MCF 10A (cell line): Measurements from ENCODE around the gene DQX1. TPM values are rescaled to one million over a fixed set of nuclear protein-coding genes. Genes with fewer than 3 reads are reported as not detected.
A peak's percentile ranks its signal among the peaks of the same experiment; 100 is the strongest.

ENCODE experiments used
- BruUV-seq: library from RNA; stranded (reverse); fragments of 400-500 nt; replicated peaks from 2 replicates; lab custom pipeline; 2021; lab: Mats Ljungman, UMichigan
- CTCF ChIA-PET: fragments of 300-600 bp; sonication (Branson Sonifier 250); formaldehyde crosslinking; extraction: SDS; loops from one replicate; lab custom pipeline; 2021; ENCODE audit warnings: antibody characterized with exemption, inconsistent platforms; lab: Yijun Ruan, JAX
- POLR2A ChIA-PET: fragments of 300-600, 350-650 bp; sonication (Branson Sonifier 250); formaldehyde crosslinking; extraction: SDS; loops from one replicate; lab custom pipeline; 2020; ENCODE audit warnings: antibody characterized with exemption, inconsistent platforms; lab: Yijun Ruan, JAX
- DNase-seq: peaks from one replicate; pipeline ENCODE4 v3.0.0-alpha.2; 2018; ENCODE audit not compliant: unreplicated experiment
- H3K27ac Mint-ChIP-seq: one replicate; pipeline ENCODE4 v1.8.0; 2022; ENCODE audit warnings: mild to moderate bottlenecking, low read depth, mixed read lengths; ENCODE audit not compliant: unreplicated experiment
- H3K27me3 Mint-ChIP-seq: one replicate; pipeline ENCODE4 v1.8.0; 2022; ENCODE audit warnings: mixed read lengths; ENCODE audit not compliant: insufficient read depth, unreplicated experiment
- H3K36me3 Mint-ChIP-seq: one replicate; pipeline ENCODE4 v1.8.0; 2022; ENCODE audit warnings: mild to moderate bottlenecking, moderate library complexity, mixed read lengths; ENCODE audit not compliant: insufficient read depth, unreplicated experiment
- H3K4me1 Mint-ChIP-seq: one replicate; pipeline ENCODE4 v1.8.0; 2022; ENCODE audit warnings: mixed read lengths; ENCODE audit not compliant: insufficient read depth, unreplicated experiment
- H3K4me3 Mint-ChIP-seq: one replicate; pipeline ENCODE4 v1.8.0; 2022; ENCODE audit warnings: mild to moderate bottlenecking, moderate library complexity, mixed read lengths; ENCODE audit not compliant: unreplicated experiment
- H3K9me3 Mint-ChIP-seq: one replicate; pipeline ENCODE4 v1.8.0; 2022; ENCODE audit warnings: mixed read lengths; ENCODE audit not compliant: unreplicated experiment
- intact Hi-C: fragments of 100-400 bp; cut with micrococcal nuclease; formaldehyde crosslinking; loops from 2 replicates; pipeline ENCODE4 v1.14.1; 2022
- total RNA-seq: library from RNA; stranded (reverse); gene quantifications from 2 replicates; pipeline ENCODE4 v1.2.3, GENCODE V29; 2022
- TF ChIP-seq, protein P1 (sequence below): fragments of 200-600 bp; IDR thresholded peaks from one replicate; pipeline ENCODE4 v1.8.0; 2022; ENCODE audit warnings: antibody characterized with exemption, mild to moderate bottlenecking; ENCODE audit not compliant: unreplicated experiment

Gene DQX1
- total RNA-seq, 1 experiment from 2014 or later: 4.3 TPM

DNA sequence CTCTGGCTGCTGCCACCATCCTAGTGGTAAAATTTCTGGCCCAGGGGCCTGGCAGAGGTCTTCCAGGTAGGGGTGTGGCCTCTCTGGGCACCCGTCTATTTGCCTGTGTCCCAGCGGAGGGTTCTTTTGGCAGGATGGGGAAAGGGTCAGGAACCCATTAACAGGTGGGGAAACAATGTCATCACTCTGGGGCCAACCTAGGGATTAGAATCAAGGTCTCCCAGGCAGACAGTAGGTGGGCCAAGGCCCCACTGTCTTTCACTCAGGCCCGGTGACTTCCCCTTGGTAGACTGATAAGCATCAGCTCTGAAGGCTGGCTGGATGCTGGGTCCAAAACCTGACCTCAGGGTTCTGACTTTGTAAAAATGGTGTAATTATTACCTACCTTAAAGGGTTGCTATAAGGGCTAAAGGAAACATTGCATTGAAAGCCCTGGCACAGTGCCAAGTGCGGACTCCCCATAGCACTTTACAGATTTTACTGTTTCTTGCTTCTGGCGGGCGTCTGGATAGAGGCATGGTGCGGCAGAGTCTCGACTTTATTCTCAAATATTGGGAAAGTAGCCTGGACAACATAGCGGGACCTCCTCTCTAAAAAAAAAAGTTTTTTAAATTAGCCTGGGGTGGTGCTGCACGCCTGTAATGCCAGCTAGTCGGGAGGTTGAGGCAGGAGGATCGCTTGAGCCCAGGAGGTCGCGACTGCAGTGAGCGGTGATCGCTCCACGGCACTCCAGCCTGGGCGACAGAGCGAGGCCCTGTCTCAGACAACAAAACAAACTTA is 28.8 kb downstream of the DQX1 start:
- H3K36me3 Mint-ChIP-seq: peaks cover 13% of the 10 kb centered on the region
- no TSS peak for BruUV-seq
- peaks cover 16% of the 10 kb centered on the region for H3K27me3 Mint-ChIP-seq
- H3K9me3 Mint-ChIP-seq: no peaks in the 10 kb centered on the region
- ChIA-PET POLR2A (interaction anchor here (0.9 to 1.9 kb wide), 3 partner anchors 10 to 90 kb away, joined by 3 to 9 read pairs (median 4); partner anchors contain the start of genes CCDC142, PCGF1 and TTC31), CTCF (interaction anchor here (0.8 to 1.5 kb wide), 3 partner anchors 11 to 91 kb away, joined by 3 to 5 read pairs (median 3); partner anchors contain the start of genes CCDC142 and TTC31)
- intact Hi-C loops: no loop called here
- H3K4me3 Mint-ChIP-seq: peak overlapping the region; percentile 51
- TF ChIP-seq, protein P1, sequence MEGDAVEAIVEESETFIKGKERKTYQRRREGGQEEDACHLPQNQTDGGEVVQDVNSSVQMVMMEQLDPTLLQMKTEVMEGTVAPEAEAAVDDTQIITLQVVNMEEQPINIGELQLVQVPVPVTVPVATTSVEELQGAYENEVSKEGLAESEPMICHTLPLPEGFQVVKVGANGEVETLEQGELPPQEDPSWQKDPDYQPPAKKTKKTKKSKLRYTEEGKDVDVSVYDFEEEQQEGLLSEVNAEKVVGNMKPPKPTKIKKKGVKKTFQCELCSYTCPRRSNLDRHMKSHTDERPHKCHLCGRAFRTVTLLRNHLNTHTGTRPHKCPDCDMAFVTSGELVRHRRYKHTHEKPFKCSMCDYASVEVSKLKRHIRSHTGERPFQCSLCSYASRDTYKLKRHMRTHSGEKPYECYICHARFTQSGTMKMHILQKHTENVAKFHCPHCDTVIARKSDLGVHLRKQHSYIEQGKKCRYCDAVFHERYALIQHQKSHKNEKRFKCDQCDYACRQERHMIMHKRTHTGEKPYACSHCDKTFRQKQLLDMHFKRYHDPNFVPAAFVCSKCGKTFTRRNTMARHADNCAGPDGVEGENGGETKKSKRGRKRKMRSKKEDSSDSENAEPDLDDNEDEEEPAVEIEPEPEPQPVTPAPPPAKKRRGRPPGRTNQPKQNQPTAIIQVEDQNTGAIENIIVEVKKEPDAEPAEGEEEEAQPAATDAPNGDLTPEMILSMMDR: no peak
- H3K4me1 Mint-ChIP-seq: peaks cover 11% of the 10 kb centered on the region
- DNase-seq: no peak
- H3K27ac Mint-ChIP-seq: no peak overlapping the region

DNA sequence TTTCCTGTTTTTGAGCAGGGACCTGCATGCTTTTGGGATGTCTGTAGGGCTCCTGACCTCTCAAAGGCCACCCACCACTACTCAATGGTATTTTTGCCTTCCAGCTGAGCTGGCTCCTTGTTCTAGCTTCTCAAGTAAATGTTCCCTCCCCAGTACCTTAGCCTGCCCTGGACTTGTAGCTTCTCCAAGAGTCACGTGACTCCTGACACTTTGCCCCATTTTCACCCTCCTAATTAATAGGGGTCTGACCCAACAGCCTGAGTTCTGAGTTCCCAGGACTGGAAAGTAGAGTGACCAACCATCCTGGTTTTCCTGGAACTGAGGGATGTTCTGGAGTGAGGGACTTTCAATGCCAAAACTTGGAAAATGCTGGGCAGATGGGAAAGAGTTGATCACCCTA is 30.6 kb downstream of the DQX1 start:
- TF ChIP-seq, protein P1: no peak
- Mint-ChIP-seq H3K4me1 (peaks cover 11% of the 10 kb centered on the region), H3K9me3 (no peaks in the 10 kb centered on the region), H3K36me3 (peaks cover 13% of the 10 kb centered on the region), H3K27me3 (peaks cover 16% of the 10 kb centered on the region), H3K4me3 (no peak overlapping the region), H3K27ac (no peak overlapping the region)
- CTCF ChIA-PET: no interaction called here
- BruUV-seq: no TSS peak
- intact Hi-C loops: no loop called here
- DNase-seq: no peak
- POLR2A ChIA-PET: interaction anchor here (1.4 kb wide), 1 partner anchor 11 kb away, joined by 3 read pairs; the partner anchor contains the start of gene PCGF1

DNA sequence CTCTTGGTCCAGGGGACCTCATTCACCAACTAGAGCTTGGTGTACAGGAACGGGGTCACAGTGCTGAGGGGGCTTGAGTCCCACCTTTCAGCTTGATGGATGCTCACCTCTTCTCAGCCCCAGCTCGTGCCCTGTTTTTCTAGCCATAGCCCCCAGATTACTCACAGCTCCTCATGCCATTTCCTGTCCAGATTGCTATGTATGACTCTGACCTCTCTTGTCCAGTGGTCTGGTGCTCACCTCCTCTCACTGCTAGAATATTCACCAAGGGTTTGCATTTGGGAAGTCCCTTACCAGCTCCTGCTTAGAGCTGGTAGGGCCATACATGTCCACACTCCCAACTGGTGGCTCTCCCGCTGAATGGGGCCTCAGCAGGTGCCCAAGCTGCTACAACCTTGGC is 32.5 kb downstream of the DQX1 start:
- no peaks in the 10 kb centered on the region for H3K9me3 Mint-ChIP-seq
- no TSS peak for BruUV-seq
- no peak overlapping the region for H3K27ac Mint-ChIP-seq
- no peak overlapping the region for H3K4me3 Mint-ChIP-seq
- no peak for DNase-seq
- H3K36me3 Mint-ChIP-seq: peaks cover 11% of the 10 kb centered on the region
- ChIA-PET CTCF (interaction anchor here (0.6 to 1.8 kb wide), 3 partner anchors 10 to 95 kb away, joined by 3 to 9 read pairs (median 6); partner anchors contain the start of genes CCDC142 and TTC31), POLR2A (interaction anchor here (1.0 to 1.5 kb wide), 2 partner anchors 10 to 14 kb away, joined by 3 to 6 read pairs; partner anchors contain the start of genes CCDC142, PCGF1 and TTC31)
- peaks cover 5% of the 10 kb centered on the region for H3K4me1 Mint-ChIP-seq
- H3K27me3 Mint-ChIP-seq: peaks cover 7% of the 10 kb centered on the region
- intact Hi-C loops: no loop called here
- TF ChIP-seq, protein P1: no peak
